ENCODE data around the gene AP3B2. TPM values are rescaled to one million over a fixed set of nuclear protein-coding genes. Genes with fewer than 3 reads are reported as not detected.

Gene AP3B2
- total RNA-seq, 1 experiment from 2014 or later, result 0.07 TPM

GRCh38 chr15:82697735-82698407, 11.8 kb downstream of the AP3B2 start:
- Histone ChIP-seq H4K20me1 (ENCODE audit: insufficient read depth) (no peaks in the 10 kb centered on the region), H3K9me3 (ENCODE audit: control insufficient read depth in 1 of 2, insufficient read depth in 1 of 2, low read depth in 1 of 2, low read length in 2 of 2) (no peaks in the 10 kb centered on the region), H3K27me3 (ENCODE audit: insufficient read depth, low read length) (no peaks in the 10 kb centered on the region; the same call in 1 of the 2 replicates), H3K9me2 (ENCODE audit: insufficient read depth) (no peaks in the 10 kb centered on the region), H3K36me3 (ENCODE audit: control insufficient read depth in 1 of 2, insufficient read depth in 2 of 2, low read length in 2 of 2) (no peaks in the 10 kb centered on the region), H3K4me3 (replicated peaks in 1 of 2; ENCODE audit: low read depth in 1 of 2, low read length in 2 of 2) (no peak overlapping the region), H3K79me2 (ENCODE audit: insufficient read depth, low read length) (no peaks in the 10 kb centered on the region), H3K4me2 (ENCODE audit: low read length) (no peak overlapping the region), H3K4me1 (ENCODE audit: control insufficient read depth in 1 of 2, insufficient read depth in 2 of 2, low read length in 2 of 2) (peaks cover 0 to 6% of the 10 kb centered on the region in 2 experiments; a peak in 2 of 4 replicates), H3K9ac (ENCODE audit: low read length) (no peak overlapping the region), H3K27ac (ENCODE audit: low read depth, low read length) (no peak overlapping the region), H2AFZ (ENCODE audit: low read depth, low read length, poor library complexity, severe bottlenecking) (no peak overlapping the region)
- POLR2A ChIA-PET, result no interaction called here
- CTCF ChIA-PET, result no interaction called here
- ATAC-seq, result no peak
- no TSS peak for BruUV-seq (replicated peaks)
- intact Hi-C loops (cut with micrococcal nuclease), result no loop called here
- no peak for TF ChIP-seq EGR1 (IDR thresholded peaks at IDR 0.05; ENCODE audit: low read depth)
- TF ChIP-seq YY1 (IDR thresholded peaks at IDR 0.05; ENCODE audit: extremely low read depth, insufficient replicate concordance, low read depth, low read length), result no peak
- TF ChIP-seq, protein P1, sequence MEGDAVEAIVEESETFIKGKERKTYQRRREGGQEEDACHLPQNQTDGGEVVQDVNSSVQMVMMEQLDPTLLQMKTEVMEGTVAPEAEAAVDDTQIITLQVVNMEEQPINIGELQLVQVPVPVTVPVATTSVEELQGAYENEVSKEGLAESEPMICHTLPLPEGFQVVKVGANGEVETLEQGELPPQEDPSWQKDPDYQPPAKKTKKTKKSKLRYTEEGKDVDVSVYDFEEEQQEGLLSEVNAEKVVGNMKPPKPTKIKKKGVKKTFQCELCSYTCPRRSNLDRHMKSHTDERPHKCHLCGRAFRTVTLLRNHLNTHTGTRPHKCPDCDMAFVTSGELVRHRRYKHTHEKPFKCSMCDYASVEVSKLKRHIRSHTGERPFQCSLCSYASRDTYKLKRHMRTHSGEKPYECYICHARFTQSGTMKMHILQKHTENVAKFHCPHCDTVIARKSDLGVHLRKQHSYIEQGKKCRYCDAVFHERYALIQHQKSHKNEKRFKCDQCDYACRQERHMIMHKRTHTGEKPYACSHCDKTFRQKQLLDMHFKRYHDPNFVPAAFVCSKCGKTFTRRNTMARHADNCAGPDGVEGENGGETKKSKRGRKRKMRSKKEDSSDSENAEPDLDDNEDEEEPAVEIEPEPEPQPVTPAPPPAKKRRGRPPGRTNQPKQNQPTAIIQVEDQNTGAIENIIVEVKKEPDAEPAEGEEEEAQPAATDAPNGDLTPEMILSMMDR (IDR thresholded peaks at IDR 0.05 in 2 of 3, conservative IDR thresholded peaks at IDR 0.05 in 1 of 3; ENCODE audit: borderline replicate concordance in 1 of 3, insufficient read depth in 1 of 3, low read depth in 2 of 3, low read length in 2 of 3), result no peak
- no peak for TF ChIP-seq EZH2phosphoT487 (IDR thresholded peaks at IDR 0.05; ENCODE audit: borderline replicate concordance)
- no peak for TF ChIP-seq RAD21 (IDR thresholded peaks at IDR 0.05; ENCODE audit: low read depth)
- no peak for TF ChIP-seq MAX (IDR thresholded peaks at IDR 0.05)
- TF ChIP-seq, protein P2, sequence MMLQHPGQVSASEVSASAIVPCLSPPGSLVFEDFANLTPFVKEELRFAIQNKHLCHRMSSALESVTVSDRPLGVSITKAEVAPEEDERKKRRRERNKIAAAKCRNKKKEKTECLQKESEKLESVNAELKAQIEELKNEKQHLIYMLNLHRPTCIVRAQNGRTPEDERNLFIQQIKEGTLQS (IDR thresholded peaks at IDR 0.05), result no peak
- TF ChIP-seq SRF (IDR thresholded peaks at IDR 0.05; ENCODE audit: low read depth), result no peak
- no peak for TF ChIP-seq ZNF274 (IDR thresholded peaks at IDR 0.05; ENCODE audit: low read depth, low read length)
- no peak for TF ChIP-seq POLR2A (IDR thresholded peaks at IDR 0.05; ENCODE audit: borderline replicate concordance, extremely low read depth, insufficient read depth, insufficient read length)
- no peak for TF ChIP-seq CBX3 (IDR thresholded peaks at IDR 0.05; ENCODE audit: low read depth)
- no peak for TF ChIP-seq CEBPB (IDR thresholded peaks at IDR 0.05; ENCODE audit: low read depth)
- TF ChIP-seq ZFX (IDR thresholded peaks at IDR 0.05), result no peak
- no peak for TF ChIP-seq ELF1 (IDR thresholded peaks at IDR 0.05; ENCODE audit: borderline replicate concordance, low read depth)
- no peak for TF ChIP-seq SIN3A (IDR thresholded peaks at IDR 0.05; ENCODE audit: low read depth)
- no peak for TF ChIP-seq POLR2AphosphoS5 (IDR thresholded peaks at IDR 0.05; ENCODE audit: low read depth, low read length)
- no peak for TF ChIP-seq SP1 (IDR thresholded peaks at IDR 0.05; ENCODE audit: low read depth)
- no peak for TF ChIP-seq TCF7L2 (IDR thresholded peaks at IDR 0.05; ENCODE audit: borderline replicate concordance, extremely low read depth, insufficient read depth, insufficient read length)
- TF ChIP-seq, protein P3, sequence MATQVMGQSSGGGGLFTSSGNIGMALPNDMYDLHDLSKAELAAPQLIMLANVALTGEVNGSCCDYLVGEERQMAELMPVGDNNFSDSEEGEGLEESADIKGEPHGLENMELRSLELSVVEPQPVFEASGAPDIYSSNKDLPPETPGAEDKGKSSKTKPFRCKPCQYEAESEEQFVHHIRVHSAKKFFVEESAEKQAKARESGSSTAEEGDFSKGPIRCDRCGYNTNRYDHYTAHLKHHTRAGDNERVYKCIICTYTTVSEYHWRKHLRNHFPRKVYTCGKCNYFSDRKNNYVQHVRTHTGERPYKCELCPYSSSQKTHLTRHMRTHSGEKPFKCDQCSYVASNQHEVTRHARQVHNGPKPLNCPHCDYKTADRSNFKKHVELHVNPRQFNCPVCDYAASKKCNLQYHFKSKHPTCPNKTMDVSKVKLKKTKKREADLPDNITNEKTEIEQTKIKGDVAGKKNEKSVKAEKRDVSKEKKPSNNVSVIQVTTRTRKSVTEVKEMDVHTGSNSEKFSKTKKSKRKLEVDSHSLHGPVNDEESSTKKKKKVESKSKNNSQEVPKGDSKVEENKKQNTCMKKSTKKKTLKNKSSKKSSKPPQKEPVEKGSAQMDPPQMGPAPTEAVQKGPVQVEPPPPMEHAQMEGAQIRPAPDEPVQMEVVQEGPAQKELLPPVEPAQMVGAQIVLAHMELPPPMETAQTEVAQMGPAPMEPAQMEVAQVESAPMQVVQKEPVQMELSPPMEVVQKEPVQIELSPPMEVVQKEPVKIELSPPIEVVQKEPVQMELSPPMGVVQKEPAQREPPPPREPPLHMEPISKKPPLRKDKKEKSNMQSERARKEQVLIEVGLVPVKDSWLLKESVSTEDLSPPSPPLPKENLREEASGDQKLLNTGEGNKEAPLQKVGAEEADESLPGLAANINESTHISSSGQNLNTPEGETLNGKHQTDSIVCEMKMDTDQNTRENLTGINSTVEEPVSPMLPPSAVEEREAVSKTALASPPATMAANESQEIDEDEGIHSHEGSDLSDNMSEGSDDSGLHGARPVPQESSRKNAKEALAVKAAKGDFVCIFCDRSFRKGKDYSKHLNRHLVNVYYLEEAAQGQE (IDR thresholded peaks at IDR 0.05; ENCODE audit: low read depth), result no peak
- no peak for TF ChIP-seq FOSL1 (IDR thresholded peaks at IDR 0.05; ENCODE audit: low read depth)
- DNase-seq (ENCODE audit: low read depth, low spot score), result no peak
- RAD21 ChIA-PET (ENCODE audit: low non-redundant PET in 1 of 2, low total read pairs in 2 of 2, uncharacterized antibody in 2 of 2, unreplicated experiment in 2 of 2), result no interaction called here

Measured in HCT116 (cell line).